ENCODE data around the gene RTP3. TPM values are rescaled to one million over a fixed set of nuclear protein-coding genes. Genes with fewer than 3 reads are reported as not detected.

Gene RTP3
- total RNA-seq, 4 donors from 2014 or later, result not detected

DNA sequence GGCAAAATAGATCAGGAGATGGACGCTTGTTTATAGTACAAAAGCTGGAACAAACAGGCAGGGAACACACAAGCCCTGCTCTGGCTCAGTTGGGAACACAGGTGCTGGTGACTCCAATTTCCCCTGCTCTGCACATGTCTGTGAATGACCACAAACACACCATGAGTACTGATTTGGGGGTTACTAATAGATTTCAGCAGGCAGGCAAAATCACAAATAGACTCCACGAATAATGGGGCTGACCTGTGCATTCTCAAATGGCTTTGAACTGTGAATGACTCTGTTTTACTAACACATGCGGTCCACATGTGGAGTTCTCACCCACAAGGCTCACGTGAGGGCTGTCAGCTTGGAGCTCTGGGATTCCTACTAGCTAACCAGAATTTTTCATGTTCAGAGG lies 3.9 kb downstream of the RTP3 start:
- intact Hi-C loops (cut with DNase I; ENCODE audit: low total_unique reads), result no loop called here
- TF ChIP-seq POLR2A (IDR thresholded peaks at IDR 0.05), result no peak
- TF ChIP-seq, protein P1, sequence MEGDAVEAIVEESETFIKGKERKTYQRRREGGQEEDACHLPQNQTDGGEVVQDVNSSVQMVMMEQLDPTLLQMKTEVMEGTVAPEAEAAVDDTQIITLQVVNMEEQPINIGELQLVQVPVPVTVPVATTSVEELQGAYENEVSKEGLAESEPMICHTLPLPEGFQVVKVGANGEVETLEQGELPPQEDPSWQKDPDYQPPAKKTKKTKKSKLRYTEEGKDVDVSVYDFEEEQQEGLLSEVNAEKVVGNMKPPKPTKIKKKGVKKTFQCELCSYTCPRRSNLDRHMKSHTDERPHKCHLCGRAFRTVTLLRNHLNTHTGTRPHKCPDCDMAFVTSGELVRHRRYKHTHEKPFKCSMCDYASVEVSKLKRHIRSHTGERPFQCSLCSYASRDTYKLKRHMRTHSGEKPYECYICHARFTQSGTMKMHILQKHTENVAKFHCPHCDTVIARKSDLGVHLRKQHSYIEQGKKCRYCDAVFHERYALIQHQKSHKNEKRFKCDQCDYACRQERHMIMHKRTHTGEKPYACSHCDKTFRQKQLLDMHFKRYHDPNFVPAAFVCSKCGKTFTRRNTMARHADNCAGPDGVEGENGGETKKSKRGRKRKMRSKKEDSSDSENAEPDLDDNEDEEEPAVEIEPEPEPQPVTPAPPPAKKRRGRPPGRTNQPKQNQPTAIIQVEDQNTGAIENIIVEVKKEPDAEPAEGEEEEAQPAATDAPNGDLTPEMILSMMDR (IDR thresholded peaks at IDR 0.05), result no peak
- no peak overlapping the region for H3K4me3 ChIP-seq (ENCODE audit: low read depth, poor library complexity, severe bottlenecking)
- 74 to 84% methylated on average over 4 of the region's 4 CpGs for WGBS, 2 donors
- peak in 1 of 2 donors; percentile 29 for DNase-seq (ENCODE audit: low spot score in 2 of 2)

DNA sequence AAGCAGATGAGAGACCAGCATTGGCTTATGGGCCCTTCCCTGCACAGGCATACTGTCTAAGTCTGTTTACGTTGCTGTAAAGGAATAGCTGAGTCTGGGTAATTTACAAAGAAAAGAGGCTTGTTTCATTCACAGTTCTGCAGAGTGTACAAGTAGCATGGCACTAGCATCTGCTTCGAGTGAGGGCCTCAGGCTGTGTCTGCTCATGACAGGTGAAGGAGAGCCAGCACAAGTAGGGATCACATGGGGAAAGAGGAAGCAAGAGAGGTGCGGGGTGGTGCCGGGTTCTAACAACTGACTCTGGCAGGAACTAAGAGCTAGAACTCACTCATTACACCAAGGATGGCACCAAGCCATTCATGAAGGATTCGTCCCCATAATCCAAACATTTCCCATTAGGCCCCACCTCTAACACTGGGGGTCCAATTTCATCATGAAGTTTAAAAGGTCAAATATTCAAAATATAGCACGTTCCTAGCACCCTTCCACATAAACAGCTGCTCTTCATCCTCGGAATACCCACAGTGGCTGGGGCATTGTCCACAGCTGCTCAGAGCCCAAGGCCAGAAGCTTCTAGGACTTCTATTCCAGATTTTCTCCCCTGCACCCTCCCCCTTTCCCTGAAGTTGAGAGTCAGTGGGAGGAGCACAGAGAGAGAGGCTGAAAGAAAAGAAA lies 5.6 kb downstream of the RTP3 start:
- WGBS, 2 donors, result 70 to 77% methylated on average over 7 of the region's 7 CpGs
- TF ChIP-seq, protein P1 (IDR thresholded peaks at IDR 0.05), result no peak
- no peak for TF ChIP-seq POLR2A (IDR thresholded peaks at IDR 0.05)
- H3K4me3 ChIP-seq (ENCODE audit: low read depth, poor library complexity, severe bottlenecking), result no peak overlapping the region
- intact Hi-C loops (cut with DNase I; ENCODE audit: low total_unique reads), result no loop called here
- peak in 1 of 2 donors; percentile 56 for DNase-seq (ENCODE audit: low spot score in 2 of 2)

DNA sequence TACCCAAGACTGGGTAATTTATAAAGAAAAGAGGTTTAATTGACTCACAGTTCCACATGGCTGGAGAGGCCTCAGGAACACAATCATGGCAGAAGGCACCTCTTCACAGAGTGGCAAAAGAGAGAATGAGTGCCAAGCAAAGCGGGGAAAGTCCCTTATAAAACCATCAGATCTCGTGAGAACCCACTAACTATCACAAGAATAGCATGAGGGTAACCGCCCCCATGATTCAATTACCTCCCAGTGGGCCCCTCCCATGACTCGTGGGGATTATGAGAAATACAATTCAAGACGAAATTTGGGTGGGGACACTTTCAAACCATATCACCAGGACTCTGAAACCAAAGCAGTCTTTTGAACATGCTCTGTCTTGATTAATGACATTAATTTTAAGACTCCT lies 7.0 kb downstream of the RTP3 start:
- 51 to 53% methylated on average over 5 of the region's 5 CpGs for WGBS, 2 donors
- H3K4me3 ChIP-seq (ENCODE audit: low read depth, poor library complexity, severe bottlenecking), result no peak overlapping the region
- intact Hi-C loops (cut with DNase I; ENCODE audit: low total_unique reads), result no loop called here
- TF ChIP-seq, protein P1 (IDR thresholded peaks at IDR 0.05), result no peak
- no peak for TF ChIP-seq POLR2A (IDR thresholded peaks at IDR 0.05)
- peak in 1 of 2 donors; percentile 29 for DNase-seq (ENCODE audit: low spot score in 2 of 2)

DNA sequence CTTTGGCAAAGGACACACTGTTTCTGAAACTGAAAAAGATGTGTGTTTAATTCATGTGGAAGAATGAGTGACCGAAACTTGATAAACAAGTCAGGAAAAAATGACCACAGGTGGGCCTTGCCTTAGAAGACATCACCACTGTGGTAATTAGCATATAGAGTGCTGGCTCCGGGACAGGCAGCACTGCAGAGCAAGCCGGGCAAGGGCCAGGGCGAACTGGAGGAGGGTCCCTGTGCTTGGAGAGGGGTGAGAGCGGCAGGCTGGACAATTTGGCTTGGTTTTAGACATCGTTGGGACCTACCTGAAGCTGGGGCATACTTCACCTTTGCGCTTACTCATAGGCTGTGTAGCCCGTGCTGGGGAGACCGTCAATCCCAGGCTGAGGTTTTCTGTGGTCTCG lies 8.2 kb downstream of the RTP3 start:
- intact Hi-C loops (cut with DNase I; ENCODE audit: low total_unique reads), result no loop called here
- no peak overlapping the region for H3K4me3 ChIP-seq (ENCODE audit: low read depth, poor library complexity, severe bottlenecking)
- DNase-seq (ENCODE audit: low spot score in 2 of 2), result peak in 1 of 2 donors; percentile 46
- WGBS, 2 donors, result 90 to 96% methylated on average over 10 of the region's 10 CpGs
- TF ChIP-seq, protein P1 (IDR thresholded peaks at IDR 0.05), result no peak
- no peak for TF ChIP-seq POLR2A (IDR thresholded peaks at IDR 0.05)

DNA sequence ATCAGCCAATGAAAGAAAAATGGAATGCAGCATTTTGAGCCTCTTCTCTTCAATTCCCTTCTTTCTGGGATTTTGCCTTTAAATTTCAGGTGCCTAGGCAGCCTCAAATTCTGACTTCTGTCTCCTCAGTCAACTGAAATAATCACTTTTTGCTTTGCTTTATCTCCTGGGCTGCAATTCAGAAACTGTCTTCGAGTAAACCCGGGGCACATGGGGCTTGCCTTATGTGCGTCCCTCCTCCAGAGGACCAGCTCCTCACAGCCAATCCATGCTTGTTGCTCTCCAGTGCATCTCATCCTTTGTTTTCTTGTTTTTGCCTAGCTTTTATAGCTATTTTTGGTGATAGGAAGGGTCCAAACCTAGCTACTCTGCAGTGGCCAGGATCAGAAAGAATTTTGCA lies 8.8 kb downstream of the RTP3 start:
- intact Hi-C loops (cut with DNase I; ENCODE audit: low total_unique reads), result no loop called here
- TF ChIP-seq, protein P1 (IDR thresholded peaks at IDR 0.05), result no peak
- TF ChIP-seq POLR2A (IDR thresholded peaks at IDR 0.05), result no peak
- H3K4me3 ChIP-seq (ENCODE audit: low read depth, poor library complexity, severe bottlenecking), result no peak overlapping the region
- WGBS, 2 donors, result 90 to 97% methylated on average over 3 of the region's 3 CpGs
- DNase-seq (ENCODE audit: low spot score in 2 of 2), result peak in 1 of 2 donors; percentile 17
